Suppressor macrophage (primary cell): ENCODE results near the gene IFIT2.
"Not testable (repeated sequence)": the region's sequence is repeated elsewhere in the genome, so short reads cannot be mapped to it uniquely, and the experiment has no call there.

ENCODE experiments used
- DNase-seq, 4 experiments: peaks; one replicate each; pipeline ENCODE4 v3.0.0-alpha.2; 2020 to 2022

The IFIT2 gene

DNA sequence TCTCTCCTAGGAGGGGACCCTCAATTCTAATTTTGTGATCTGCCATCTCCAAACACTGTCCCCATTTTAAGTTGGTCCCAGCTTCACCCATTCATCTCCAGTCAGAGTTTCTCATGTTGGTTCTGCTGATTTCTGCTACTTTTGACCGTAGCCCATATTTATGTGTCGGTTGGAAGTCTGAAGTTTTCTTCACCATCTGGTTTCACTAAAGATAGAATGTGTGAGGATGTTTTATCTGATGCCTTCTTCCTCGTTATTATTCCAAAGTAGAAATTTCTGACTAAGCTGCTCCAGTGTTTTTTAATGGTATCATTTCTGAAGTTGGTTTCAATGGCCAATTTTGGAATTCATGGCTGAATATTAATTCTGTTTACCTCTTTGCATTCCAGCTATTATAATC, 21.3 kb upstream of the IFIT2 start:
- no peak for DNase-seq

DNA sequence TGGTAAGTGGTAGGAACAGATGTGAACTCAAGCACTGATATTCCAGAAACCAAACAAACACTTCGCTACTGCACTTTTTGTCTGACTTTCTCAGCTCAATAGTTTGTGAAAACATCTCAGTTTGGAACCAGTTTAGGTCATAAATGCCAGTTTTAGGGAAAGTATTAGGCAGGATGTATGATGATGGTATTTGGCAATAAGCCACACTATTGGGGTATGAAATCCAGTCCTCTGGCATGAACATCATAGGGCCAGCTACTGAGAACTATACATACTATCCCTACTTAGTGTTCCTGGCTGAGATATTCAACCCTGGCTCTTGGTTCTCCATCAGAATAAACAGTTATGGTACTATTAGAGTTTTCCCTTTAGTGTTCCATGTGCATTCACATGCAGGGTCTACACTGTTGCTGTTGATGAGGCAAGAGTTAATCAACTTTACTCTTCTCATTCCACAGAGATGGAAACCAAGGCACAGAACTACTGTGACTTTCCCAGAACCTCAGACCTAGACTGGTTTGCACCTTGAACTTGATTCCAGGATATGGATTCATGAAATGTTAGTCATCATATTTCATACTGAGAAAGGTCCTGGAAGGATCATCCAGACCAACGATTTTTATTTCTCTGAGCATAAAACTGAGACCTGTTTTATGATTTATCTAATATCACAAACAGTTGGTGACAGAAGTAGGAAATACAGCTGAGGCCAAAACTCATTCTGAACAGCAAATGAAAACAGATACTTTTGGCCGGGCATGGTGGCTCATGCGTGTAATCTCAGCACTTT, 20.0 kb upstream of the IFIT2 start:
- DNase-seq: no peak

DNA sequence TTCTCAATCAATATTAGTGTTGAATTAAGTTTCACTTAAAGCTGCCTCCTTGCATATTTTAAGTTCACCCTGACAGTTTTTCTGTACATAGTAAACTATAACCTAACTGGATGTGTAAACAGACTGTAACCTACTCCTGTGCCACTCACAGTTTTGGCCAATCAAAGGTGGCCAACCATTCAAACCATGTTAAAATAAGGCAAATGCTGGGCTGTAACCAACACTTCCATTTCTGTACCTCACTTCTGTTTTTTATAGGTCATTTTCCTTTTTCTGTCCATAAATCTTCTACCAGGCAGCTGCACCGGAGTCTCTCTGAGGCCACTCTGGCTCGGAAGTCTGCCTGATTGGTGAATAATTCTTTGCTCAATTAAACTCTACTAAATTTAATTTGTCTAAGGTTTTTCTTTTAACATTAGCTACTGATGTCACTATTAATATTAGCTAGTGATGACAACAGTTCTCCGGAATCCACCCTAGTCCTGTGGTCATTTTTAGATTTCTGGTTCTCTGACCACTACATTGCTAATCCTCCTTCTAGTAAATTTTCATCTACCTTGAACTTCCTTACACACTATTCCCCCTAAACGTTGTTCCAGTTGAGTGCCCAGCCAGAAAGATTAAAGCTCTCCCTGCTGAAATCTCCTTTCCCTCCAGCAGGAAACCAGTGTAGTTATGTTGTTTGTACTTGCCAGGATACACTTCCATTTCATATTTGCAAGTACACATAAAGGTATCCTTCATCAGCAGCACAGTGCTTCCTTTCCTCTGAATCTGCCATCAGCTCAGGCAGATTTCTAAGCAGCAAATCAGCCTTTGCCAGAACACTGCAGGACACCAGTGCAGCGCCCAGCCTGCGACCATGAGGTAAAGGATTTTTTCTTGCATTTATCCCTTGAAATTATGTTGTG, 18.6 kb upstream of the IFIT2 start:
- DNase-seq: peak in 2 of 4 experiments; percentile 22 to 36

DNA sequence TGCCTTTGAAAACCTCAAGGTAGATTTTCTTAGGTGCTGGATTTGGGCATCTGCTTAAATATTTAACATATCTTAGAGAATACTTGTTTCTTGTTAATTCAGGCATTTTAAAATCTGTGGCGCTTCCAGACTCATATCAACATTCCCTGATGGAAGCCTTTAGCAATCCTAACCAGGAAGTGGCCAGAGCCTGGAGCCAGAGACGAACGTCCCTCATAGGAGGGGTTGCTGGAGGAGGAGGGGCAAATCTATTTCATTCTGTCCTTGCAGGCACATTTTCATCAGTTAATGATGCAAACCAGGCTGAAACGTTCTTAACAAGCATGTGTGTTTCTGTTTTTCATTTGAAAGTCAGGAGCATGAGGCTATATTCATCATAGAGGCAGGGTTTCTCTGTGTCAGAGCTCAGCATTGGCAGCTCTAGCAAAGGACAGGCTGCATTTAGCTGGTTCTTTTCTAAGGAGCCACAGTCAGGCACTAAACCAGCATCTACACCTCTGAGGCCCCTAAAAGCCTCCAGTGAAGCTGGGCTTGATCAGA, 17.8 kb upstream of the IFIT2 start:
- no peak for DNase-seq

DNA sequence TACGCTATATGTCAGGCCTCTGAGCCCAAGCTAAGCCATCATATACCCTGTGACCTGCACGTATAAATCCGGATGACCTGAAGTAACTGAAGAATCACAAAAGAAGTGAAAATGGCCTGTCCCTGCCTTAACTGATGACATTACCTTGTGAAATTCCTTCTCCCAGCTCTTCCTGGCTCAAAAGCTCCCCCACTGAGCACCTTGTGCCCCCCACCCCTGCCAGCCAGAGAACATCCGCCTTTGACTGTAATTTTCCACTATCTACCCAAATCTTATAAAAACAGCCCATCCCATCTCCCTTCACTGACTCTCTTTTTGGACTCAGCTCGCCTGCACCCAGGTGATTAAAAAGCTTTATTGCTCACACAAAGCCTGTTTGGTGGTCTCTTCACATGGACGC, 17.1 kb upstream of the IFIT2 start:
- not testable (repeated sequence) for DNase-seq

DNA sequence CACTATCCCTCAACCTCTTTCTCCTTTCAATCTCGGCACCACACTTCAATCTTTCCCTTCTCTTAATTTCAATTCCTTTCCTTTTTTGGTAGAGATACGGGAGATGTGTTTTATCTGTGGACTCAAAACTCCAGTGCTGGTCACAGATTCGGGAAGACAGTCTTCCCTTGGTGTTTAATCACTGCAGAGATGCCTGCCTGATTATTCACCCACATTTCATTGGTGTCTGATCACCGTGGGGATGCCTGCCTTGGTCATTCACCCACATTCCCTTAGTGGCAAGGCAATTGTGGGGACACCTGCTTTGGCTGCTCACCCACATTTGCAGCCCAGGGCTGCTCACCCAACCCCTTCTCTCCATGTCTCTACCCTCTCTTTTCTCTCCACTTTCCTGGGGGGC, 16.5 kb upstream of the IFIT2 start:
- not testable (repeated sequence) for DNase-seq

DNA sequence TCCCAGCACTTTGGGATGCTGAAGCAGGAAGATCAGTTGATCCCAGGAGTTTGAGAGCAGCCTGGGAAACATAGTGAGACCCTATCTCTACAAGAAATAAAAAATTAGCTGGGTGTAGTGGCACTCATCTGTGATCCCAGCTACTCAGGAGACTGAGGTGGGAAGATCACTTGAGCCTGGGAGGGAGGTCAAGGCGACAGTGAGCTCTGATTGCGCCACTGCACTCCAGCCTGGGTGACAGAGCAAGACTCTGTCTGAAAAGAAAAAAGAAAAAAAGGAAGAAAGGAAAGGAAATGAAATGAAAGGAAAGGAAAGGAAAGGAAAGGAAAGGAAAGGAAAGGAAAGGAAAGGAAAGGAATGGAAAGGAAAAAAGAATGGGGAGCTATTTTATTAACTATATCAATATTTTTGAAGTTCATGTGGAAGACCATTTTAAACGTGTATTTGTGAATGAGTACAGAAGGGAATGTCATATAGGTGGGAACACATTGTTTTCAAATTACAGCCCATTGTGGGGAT, 7.1 kb upstream of the IFIT2 start:
- no peak for DNase-seq

DNA sequence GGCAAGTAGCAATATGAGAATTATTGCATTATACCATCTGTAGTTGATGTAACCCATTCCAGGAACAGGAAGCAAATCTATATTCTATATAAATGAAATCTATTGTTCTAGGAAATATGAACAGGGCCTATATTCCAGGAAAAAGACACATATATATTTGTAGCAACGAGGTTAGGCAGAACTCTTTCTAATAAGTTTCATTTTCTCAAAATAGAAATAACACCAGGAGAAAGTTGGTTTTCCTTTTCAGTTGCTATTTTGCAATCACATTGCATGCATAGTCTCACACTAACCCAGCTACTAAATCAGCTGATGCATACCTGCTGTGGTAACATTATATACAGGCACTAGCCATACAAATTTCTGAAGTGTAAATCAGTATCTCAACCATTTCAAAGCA, 6.2 kb upstream of the IFIT2 start:
- peak in 3 of 4 experiments; percentile 17 to 58 (median 47) for DNase-seq

DNA sequence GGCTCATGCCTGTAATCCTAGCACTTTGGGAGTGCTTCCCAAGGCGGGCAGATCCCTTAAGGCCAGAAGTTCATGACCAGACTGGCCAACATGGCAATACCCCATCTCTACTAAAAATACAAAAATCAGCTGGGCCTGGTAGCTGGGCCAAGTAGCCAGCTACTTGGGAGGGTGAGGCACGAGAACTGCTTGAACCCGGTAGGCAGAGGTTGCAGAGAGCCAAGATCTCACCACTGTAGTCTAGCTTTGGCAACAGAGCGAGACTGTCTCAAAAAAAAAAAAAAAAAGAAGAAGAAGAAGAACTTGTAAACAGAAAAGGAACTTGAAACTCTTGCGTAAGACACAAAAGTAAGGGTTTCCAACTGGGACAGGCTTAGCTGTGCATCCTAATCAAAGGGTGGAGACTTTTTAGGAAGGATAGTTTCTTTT, 5.6 kb upstream of the IFIT2 start:
- peak; percentile 60 to 92 (median 84) for DNase-seq

DNA sequence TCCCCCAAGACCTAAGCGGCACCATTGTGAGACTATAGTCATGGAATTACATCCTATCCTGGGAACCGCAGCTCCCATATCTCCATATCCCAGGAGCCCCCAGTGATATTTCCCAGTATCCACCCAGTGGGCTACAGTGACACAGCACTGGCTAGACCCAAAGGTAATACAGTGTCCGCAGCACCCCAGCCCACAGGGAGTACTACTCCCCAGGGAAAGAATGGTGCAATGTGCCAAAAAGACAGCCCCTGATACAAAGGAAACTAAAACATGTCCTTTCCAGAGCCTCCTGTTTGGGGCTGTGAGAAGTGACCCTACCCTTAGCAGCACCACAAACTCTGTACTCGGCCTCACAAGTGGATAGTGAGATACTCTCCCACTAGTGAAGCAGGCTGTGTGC, 4.5 kb upstream of the IFIT2 start:
- DNase-seq: no peak

DNA sequence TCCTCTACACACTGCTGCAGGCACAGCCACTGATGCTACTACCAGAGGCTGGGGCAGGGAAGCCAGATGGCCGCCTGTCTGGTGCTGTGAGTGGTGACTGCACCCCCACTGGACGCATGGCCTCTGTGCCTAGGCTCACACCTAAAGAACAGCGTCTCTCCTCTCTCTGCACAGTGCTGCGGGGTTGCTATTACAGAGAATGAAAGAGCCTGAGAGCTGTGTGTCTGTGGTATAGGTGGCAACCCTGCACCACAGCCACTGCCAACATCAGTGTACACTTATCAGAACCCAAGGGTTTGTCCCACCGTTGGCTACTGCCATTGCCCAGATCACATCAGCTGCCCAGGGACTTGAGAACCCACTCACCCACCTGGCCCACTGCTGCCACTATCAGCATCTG, 4.1 kb upstream of the IFIT2 start:
- no peak for DNase-seq

DNA sequence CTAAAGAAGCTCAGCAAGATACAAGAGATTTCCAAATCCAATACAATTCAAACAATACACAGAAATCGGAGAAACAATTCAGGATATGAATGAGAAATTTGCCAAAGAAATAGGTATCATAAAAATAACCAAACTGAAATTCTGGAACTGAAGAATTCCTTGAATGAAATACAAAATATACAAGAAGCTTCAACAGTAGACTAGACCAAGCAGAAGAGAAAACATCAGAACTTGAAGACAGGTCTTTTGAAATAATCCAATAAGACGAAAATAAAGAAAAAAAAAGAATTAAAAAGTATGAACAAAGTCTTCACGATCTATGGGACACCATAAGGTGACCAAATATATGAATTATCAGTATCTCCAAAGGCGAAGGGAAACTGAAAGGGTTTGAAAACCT, 2.8 kb upstream of the IFIT2 start:
- no peak for DNase-seq

DNA sequence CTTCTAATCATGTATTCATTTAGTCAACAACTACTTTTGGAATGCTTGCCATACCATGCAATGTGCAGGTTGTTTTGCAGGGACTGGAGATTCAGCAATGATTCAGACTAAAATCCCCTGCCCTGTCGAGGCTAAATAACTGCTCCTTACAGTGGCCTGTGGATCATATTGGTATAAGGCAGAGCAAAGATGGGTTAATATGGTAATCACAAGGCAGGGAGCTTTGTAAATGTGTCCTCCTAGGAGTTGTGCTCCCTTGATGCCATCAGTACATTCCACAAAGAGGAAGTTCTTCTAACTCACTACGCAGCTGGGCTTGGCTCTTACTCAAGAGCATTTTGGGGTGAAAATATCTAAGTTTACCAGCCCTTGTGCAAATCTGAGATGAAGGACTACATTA, 614 bp upstream of the IFIT2 start:
- DNase-seq: peak; percentile 76 to 89 (median 83)

DNA sequence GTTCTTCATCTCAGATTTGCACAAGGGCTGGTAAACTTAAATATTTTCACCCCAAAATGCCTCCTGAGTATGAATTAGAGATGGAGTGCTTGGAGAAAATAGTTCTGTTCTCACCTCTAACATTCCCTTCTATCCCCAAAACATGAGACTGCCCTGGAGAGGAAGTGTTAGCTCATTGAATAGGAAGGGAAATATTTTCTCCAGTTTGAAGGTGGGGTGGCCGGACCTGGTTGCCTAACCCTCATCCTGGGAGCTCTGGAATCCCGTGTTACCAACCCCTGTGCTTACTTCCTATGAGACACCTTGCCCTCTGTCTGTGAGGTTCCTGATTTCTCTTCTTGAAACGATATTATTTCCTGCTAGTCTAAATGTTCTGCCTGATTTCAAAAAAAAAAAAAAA, 779 bp downstream of the IFIT2 start:
- peak; percentile 14 to 36 (median 26) for DNase-seq

DNA sequence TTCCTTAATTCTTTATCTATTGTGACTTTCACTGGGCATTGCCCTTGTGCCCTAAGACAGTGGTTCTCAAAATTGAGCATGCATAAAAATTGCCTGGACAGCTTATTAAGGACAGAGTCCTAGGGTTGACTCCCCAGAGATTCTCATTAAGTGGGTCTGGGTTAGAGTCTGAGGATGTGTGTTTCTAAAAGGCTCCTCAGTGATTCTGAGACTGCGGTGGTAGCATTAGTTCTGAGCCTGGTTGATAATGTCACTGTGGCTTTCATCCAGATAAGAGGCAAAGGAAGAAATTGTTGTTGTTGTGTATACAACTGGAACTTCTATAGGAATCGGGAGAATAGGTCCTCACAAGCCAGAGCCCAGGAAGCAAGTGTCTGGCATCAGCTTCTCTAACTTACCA, 1.3 kb downstream of the IFIT2 start:
- no peak for DNase-seq

DNA sequence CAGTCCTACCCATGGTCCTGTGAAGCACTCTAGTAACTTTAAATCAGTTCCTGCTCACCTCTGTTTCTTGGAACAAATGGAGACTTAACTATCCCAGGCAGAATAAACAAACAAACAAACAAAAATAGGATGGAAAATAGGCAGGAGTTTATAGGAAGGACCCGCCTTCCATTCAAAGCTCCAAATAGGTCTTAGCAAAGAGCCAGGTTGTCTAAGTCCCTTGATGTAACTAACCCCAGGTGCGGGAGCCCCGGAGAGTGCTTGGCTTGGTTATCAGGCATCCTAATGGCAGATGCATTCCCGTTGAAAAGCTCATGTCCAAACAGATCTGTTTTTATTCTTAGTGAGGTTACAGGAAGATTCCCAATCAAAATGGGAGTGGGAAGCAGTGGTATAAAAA, 2.2 kb downstream of the IFIT2 start:
- DNase-seq: no peak

DNA sequence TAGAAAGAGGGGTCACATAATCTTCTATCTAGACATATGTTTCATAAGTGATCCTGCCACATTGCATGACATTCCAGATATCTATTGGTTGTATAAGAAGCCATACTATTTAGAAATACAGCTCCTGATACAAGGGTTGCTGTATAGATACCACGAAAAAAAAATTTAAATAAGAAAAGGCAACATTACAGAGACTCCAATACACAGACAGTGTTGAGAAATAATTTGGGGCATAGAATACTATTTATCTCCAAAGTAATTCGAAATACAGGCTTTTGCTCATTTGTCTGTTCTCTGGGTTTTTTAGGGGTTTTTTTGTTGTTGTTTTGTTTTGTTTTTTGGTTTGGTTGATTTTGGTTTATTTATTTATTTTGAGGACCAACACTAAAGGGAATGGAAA, 2.6 kb downstream of the IFIT2 start:
- DNase-seq: no peak

DNA sequence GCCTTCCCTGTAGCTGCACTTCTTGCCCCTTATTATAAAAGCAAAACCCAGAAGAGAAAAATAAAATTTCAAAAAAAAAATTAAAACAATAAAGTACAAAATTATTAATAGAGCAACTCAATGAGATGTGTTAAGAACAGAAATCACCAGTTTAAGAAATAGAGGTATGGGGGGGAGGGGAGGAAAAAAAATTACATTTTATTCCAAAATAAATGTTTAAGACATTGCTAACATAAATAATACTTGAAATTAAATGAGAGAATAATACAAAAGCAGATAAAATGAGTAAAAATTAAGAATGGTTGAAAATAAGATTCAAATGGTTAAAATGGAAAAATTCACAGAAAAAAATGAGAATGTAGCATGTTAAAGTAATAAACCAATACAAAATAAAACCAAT, 3.1 kb downstream of the IFIT2 start:
- DNase-seq: no peak

DNA sequence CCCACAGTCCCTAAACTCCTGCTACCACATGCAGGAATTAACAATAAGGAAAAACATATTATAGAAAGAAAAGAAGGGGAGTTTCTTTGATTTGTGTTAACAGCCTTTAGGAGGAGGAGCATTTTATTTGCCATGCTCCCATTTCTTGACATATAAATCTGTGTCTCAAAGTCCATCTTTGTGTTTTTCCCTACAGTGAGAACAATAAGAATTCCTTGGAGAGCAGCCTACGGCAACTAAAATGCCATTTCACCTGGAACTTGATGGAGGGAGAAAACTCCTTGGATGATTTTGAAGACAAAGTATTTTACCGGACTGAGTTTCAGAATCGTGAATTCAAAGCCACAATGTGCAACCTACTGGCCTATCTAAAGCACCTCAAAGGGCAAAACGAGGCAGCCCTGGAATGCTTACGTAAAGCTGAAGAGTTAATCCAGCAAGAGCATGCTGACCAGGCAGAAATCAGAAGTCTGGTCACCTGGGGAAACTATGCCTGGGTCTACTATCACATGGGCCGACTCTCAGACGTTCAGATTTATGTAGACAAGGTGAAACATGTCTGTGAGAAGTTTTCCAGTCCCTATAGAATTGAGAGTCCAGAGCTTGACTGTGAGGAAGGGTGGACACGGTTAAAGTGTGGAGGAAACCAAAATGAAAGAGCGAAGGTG, 4.1 kb downstream of the IFIT2 start:
- DNase-seq: no peak

DNA sequence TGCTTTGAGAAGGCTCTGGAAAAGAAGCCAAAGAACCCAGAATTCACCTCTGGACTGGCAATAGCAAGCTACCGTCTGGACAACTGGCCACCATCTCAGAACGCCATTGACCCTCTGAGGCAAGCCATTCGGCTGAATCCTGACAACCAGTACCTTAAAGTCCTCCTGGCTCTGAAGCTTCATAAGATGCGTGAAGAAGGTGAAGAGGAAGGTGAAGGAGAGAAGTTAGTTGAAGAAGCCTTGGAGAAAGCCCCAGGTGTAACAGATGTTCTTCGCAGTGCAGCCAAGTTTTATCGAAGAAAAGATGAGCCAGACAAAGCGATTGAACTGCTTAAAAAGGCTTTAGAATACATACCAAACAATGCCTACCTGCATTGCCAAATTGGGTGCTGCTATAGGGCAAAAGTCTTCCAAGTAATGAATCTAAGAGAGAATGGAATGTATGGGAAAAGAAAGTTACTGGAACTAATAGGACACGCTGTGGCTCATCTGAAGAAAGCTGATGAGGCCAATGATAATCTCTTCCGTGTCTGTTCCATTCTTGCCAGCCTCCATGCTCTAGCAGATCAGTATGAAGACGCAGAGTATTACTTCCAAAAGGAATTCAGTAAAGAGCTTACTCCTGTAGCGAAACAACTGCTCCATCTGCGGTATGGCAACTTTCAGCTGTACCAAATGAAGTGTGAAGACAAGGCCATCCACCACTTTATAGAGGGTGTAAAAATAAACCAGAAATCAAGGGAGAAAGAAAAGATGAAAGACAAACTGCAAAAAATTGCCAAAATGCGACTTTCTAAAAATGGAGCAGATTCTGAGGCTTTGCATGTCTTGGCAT, 4.8 kb downstream of the IFIT2 start:
- DNase-seq: no peak

DNA sequence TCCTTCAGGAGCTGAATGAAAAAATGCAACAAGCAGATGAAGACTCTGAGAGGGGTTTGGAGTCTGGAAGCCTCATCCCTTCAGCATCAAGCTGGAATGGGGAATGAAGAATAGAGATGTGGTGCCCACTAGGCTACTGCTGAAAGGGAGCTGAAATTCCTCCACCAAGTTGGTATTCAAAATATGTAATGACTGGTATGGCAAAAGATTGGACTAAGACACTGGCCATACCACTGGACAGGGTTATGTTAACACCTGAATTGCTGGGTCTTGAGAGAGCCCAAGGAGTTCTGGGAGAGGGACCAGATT, 5.4 kb downstream of the IFIT2 start:
- no peak for DNase-seq

DNA sequence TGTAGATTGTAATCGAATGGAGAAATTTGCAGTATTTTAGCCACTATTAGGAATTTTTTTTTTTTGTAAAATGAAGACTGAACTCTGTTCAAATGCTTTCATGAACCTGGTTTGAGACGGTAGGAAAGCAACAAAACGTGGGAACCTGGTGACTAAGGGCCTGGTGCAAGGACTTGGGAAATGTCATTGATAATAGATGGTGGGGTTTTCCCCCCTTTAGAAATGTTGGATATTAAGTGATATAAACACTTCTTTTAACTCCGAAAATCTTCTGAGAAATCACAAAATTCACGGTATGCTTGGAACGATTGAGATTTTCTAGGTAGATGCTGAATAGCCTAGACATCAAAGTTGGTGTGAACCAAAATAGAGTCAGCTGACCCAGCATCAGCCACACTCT, 6.4 kb downstream of the IFIT2 start:
- no peak for DNase-seq
